Measurements from ENCODE around the gene TUBA8.
"Not testable (repeated sequence)": the region's sequence is repeated elsewhere in the genome, so short reads cannot be mapped to it uniquely, and the experiment has no call there.

TUBA8 gene

DNA sequence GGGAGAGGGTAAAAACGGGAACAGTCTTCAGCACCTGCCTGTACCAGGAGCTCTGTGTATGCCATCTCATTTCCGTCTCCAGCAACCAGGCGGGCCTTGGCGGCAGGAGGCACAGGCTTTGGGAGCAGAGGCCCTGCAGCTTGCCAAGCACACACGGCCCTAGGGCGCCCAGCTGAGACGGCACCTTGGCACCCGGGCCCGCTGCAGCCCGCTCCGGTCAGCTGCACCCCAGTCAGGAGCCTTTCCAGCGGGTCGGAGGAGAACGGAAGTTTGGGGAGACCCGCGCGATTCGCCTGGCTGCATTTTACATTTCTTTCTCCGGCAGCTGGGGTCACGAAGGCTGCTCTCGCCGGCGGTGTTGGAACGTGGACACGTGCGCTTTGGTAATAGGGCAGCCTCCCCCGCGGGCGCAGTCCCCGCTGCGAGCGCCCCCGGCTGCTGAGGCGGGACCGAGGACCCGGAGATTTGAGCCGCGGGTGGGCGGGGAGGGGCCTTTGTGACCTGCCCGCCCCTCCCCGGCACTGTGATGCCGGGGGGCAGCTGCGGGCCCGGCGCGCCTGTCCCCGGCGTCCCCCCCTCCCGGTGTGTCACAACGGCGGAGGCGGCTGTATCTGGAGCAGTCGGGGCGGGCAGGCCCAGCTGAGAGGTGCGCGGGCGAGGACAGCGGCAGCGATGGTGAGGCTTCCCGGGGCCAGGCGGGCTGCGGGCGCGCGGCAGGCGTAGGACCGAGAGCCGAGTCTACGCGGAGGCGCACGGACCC, at the start of gene TUBA8:
Gene TUBA8 (plus strand): TSS at position 616 of the 760 bp plus-strand sequence. CDS start 57 bp downstream, at position 673.
- DNase-seq (ENCODE audit: low spot score in 2 of 2) (peak in 1 of 2 donors; percentile 55), ATAC-seq (peak; percentile 68)
- Mint-ChIP-seq H3K36me3 (peaks cover 16% of the 10 kb centered on the region), H3K27ac (peak within 1 kb of the TSS; percentile 56), H3K9me3 (peaks cover 6% of the 10 kb centered on the region), H3K4me3 (peak within 1 kb of the TSS; percentile 64), H3K4me1 (peaks cover 53% of the 10 kb centered on the region)

DNA sequence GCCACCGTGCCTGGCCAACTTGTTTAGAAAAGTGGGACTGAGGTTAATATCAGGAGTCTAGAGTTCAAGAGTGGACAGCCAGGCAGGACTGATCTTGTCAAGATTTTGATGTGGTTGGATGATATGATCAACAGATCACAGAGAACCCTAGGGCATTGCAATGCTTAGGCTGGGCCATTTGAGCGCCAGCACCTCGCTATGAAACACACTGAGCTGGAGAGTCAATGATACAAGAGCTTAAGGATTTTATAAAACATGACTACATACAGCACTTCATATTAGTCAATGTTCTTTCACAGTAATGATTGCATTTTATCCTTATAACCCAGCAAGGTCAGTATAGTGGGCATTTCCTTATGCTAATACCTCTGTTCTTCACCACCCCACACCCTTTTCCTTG, 48.2 kb upstream of the TUBA8 start:
- DNase-seq (ENCODE audit: low spot score in 2 of 2) (no peak), ATAC-seq (no peak)
- no peak overlapping the region for H3K4me3 Mint-ChIP-seq
- no peaks in the 10 kb centered on the region for H3K9me3 Mint-ChIP-seq
- no peaks in the 10 kb centered on the region for H3K36me3 Mint-ChIP-seq
- H3K27ac Mint-ChIP-seq = no peak overlapping the region
- peaks cover 17% of the 10 kb centered on the region for H3K4me1 Mint-ChIP-seq

DNA sequence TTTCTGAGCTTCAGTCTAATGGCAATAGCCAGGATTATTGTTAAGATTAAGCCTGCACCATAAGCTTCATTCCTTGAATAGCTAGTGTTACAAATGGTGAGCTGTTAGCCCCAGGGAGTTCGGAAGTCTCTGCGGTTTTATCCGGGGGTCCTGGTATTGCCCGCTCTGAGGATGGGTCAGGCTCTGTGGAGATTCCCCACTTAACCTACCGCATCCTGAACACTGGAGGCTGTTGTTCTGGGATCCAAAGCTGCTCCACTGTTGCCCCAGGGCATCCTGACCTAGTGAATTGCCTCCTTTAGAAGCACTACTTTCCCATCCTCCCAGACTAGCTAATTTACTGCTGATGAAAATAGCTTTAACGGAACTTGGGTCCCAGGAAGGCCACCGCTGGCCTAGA, 47.3 kb upstream of the TUBA8 start:
- DNase-seq (ENCODE audit: low spot score in 2 of 2) (no peak), ATAC-seq (no peak)
- Mint-ChIP-seq H3K27ac (no peak overlapping the region), H3K36me3 (no peaks in the 10 kb centered on the region), H3K9me3 (no peaks in the 10 kb centered on the region), H3K4me1 (peaks cover 12% of the 10 kb centered on the region), H3K4me3 (no peak overlapping the region)

DNA sequence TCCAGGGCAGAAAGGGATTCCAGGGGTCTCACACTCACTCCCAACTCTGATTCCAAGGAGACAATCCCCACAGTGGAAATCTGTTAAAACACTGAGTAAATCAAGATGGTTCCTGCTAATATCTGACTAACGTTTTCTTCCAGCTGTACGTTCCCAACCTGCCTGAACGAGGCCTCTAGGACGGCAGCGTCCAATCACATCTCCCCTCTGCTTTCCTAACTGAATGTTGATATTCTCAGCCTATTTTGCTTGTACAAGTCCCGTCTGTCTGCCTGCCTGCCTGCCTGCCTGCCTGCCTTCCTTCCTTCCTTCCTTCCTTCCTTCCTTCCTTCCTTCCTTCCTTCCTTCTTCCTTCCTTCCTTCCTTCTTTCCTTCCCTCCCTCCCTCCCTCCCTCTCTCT, 46.9 kb upstream of the TUBA8 start:
- ATAC-seq; H3K9me3 Mint-ChIP-seq; DNase-seq (ENCODE audit: low spot score in 2 of 2); H3K36me3 Mint-ChIP-seq; H3K4me3 Mint-ChIP-seq; H3K27ac Mint-ChIP-seq: not testable (repeated sequence)
- H3K4me1 Mint-ChIP-seq = peaks cover 12% of the 10 kb centered on the region

DNA sequence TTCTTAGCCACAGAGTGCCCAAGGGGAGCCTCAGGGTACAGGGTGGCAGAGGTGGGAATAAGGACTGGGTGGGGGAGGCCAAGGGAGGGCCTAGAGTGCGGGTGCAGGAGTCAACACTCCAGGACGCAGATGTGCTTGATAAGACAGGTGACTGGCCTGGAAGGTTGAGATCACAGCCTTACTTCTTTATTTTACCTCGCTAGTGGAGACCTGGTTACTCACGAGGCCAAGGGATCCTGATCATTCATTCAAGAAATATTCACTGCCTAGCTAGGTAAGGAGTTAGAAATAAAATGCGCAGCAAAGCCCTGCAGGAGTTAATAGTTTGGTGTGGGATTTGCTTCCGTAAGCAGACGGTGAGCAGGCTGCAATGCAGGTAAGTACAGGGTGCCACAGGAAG, 46.0 kb upstream of the TUBA8 start:
- DNase-seq (ENCODE audit: low spot score in 2 of 2) (no peak), ATAC-seq (no peak)
- no peaks in the 10 kb centered on the region for H3K36me3 Mint-ChIP-seq
- H3K4me3 Mint-ChIP-seq = no peak overlapping the region
- no peak overlapping the region for H3K27ac Mint-ChIP-seq
- H3K4me1 Mint-ChIP-seq = peaks cover 6% of the 10 kb centered on the region
- H3K9me3 Mint-ChIP-seq = no peaks in the 10 kb centered on the region

DNA sequence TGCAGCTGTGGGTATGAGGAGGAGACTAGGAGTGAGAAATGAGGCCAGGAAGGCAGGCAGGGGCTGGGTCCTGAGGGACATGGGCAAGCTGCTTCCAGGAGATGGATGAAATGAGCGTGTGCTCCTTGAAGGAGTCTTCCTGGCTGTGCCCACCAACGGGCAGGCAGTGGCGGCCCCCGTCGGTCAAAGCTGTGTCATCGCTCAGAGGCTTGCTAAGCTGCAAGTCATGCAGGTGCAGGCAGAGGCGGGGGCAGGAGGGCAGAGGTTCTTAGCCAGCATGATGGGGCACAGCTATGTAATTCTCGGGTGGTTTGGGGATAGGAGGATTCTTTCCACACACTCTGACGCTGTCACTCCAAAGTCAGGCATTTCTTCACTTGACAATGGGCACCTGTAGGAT, 45.4 kb upstream of the TUBA8 start:
- no peak for ATAC-seq
- no peak for DNase-seq (ENCODE audit: low spot score in 2 of 2)
- H3K27ac Mint-ChIP-seq = no peak overlapping the region
- no peak overlapping the region for H3K4me3 Mint-ChIP-seq
- no peaks in the 10 kb centered on the region for H3K36me3 Mint-ChIP-seq
- no peaks in the 10 kb centered on the region for H3K9me3 Mint-ChIP-seq
- H3K4me1 Mint-ChIP-seq = peaks cover 6% of the 10 kb centered on the region

DNA sequence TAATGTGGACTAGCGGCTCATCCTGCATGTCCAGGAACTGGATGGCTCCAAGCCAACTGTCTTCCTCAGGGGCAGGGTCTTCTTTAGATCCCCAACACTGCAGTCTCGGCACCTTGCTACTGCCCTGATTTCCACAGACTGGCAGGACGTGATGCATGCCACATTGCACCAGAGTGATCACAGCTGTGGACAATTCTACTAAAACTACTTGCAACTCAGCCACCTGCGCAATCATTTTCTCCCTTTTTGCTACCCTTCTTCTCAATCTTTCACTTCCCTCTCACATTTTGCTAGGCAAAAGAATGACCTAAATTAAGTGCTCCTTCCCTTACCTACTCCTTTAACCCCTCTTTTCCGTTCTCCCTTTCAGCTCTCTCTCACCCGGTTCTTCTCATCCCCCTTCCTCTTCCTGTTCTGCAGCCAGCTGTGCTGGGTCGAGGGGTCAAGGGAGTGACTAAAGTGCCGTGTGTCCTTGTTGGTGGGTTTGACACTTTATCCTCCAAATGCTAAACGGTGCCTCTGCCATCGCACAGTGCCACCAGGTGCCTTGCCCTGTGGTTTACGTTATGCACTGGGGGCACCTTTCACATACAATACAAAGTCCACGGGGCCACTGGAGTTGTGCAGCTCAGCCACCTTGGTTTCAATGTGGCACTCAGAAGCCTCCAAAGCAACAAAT, 44.3 kb upstream of the TUBA8 start:
- H3K36me3 Mint-ChIP-seq = no peaks in the 10 kb centered on the region
- no peaks in the 10 kb centered on the region for H3K9me3 Mint-ChIP-seq
- H3K4me1 Mint-ChIP-seq = peaks cover 6% of the 10 kb centered on the region
- no peak overlapping the region for H3K27ac Mint-ChIP-seq
- ATAC-seq (no peak), DNase-seq (ENCODE audit: low spot score in 2 of 2) (no peak)
- no peak overlapping the region for H3K4me3 Mint-ChIP-seq

DNA sequence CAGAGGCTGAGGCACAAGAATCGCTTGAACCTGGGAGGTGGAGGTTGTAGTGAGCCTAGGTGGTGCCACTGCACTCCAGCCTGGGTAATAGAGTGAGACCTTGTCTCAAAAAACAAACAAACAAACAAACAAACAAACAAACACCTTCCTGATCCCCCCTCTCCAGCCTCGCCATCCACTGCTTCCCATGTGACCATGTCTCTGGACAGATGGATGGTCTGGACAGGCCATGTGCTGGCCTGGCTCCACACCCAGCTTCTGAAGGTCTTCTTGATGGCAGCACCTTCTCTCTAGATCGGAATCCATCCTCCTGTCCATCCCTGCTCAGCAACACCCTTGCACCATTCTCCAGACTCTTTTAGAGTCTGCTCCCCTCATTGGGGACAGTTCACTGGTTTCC, 43.5 kb upstream of the TUBA8 start:
- H3K36me3 Mint-ChIP-seq = no peaks in the 10 kb centered on the region
- no peak for DNase-seq (ENCODE audit: low spot score in 2 of 2)
- H3K27ac Mint-ChIP-seq = no peak overlapping the region
- H3K4me1 Mint-ChIP-seq = peaks cover 6% of the 10 kb centered on the region
- no peaks in the 10 kb centered on the region for H3K9me3 Mint-ChIP-seq
- no peak overlapping the region for H3K4me3 Mint-ChIP-seq
- ATAC-seq = no peak

DNA sequence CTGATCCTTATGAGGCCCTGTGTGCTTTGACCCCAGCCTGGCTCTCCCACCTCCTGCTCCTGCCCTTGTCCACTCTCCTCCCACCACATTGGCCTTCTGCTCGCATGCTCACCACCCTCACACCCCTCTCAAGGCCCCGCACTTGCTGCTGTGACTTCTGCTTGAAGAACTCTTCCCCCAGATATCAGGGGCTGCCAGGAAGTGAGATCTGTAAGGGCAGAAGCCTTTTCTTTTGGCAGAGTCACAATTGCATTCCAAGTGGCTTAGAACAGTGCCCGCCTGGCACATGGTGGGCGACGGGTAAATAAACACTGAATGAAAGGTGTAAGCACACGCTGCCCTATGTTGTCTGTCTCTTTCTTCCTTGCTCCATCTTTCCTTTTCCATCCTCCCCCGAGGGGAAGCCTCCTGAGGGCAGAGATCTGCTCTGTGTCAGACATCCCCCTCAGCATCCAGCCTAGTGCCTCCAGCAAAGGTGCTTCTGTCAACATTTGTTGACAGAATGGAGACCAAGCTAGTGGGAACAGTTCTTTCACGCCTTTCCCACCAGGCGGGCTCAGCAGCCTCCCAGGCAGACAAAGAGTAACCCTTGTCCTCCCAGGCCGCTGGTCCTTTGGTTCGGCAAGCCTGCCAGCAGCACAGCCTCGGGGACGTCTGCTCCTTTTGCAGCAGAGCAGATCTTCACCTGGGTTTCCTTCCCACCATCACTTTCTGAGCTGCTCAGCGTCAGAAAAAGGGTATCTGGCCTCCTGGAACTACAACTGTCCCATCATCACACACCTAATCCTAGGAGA, 42.9 kb upstream of the TUBA8 start:
- ATAC-seq (no peak), DNase-seq (ENCODE audit: low spot score in 2 of 2) (no peak)
- Mint-ChIP-seq H3K36me3 (no peaks in the 10 kb centered on the region), H3K27ac (no peak overlapping the region), H3K4me1 (peaks cover 6% of the 10 kb centered on the region), H3K4me3 (no peak overlapping the region), H3K9me3 (no peaks in the 10 kb centered on the region)

DNA sequence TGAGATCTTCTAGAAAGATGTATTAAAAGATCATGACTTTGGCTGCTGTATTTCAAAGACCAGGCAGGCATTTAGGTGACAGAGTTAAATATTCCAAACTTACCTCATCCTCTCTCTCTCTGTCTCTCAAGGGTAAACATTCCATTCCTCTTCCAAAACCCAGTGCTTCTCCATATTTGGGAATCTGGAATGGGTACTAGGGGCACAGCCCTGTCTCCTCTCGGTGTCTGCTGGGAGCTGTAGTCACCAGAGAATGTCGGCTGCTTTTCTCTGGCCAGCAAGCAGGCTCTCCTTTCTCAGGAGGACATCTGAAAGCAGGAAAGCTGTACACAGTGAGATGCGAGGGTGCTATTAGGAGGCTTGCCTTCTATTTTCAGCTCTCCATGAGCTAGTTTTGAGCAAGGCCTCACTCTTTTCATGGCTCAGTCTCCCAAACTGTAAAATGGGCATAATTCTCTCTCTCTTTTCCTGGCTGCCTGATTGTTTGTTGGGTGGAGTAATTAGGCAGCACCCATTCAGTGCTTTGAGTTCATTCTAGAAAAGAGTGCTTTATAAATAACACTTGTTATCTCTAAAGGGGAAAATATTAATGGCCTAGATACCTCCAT, 42.1 kb upstream of the TUBA8 start:
- no peaks in the 10 kb centered on the region for H3K36me3 Mint-ChIP-seq
- DNase-seq (ENCODE audit: low spot score in 2 of 2) (no peak), ATAC-seq (no peak)
- H3K4me1 Mint-ChIP-seq = peaks cover 6% of the 10 kb centered on the region
- H3K27ac Mint-ChIP-seq = no peak overlapping the region
- no peaks in the 10 kb centered on the region for H3K9me3 Mint-ChIP-seq
- H3K4me3 Mint-ChIP-seq = no peak overlapping the region

DNA sequence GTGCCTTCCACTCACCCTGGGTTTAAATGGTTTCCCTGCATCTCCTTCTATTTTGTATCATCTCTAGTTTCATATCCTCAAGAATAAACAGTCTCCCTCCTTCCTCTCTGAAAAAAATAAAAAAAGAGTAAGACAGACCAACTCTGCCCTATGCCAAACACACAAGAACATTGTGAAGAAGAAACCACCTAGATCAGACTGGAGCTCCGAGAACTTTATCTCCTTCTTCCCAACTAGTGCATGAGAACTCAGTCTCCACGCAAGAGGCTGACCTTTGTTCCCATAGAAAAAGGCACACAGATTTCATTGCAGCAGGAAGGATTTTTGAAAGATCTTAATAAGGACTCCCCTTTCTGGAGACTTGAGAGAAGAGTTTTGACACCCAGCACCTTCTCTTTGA, 41.6 kb upstream of the TUBA8 start:
- no peak for DNase-seq (ENCODE audit: low spot score in 2 of 2)
- no peak overlapping the region for H3K27ac Mint-ChIP-seq
- peaks cover 6% of the 10 kb centered on the region for H3K4me1 Mint-ChIP-seq
- ATAC-seq = no peak
- H3K36me3 Mint-ChIP-seq = no peaks in the 10 kb centered on the region
- H3K9me3 Mint-ChIP-seq = no peaks in the 10 kb centered on the region
- H3K4me3 Mint-ChIP-seq = no peak overlapping the region

DNA sequence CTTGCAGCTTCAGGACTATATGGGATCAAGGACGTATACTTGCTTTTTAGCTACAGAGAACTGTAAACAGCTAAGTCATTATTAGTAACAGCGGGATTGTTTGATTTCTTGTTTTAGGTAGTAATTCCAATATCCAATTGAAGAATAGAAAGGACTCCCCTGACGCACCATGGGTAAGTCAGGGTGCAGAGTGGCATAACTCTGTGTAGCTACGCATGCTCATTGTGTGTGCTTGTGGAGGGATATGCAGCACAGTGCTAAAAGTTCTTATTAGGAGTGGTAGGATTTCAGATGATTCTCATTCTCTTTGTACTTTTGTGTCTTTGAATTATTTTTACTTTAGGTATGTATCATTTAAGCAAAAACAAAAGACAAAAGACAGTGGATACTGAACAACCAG, 40.6 kb upstream of the TUBA8 start:
- Mint-ChIP-seq H3K27ac (no peak overlapping the region), H3K4me1 (peaks cover 6% of the 10 kb centered on the region), H3K36me3 (no peaks in the 10 kb centered on the region), H3K4me3 (no peak overlapping the region), H3K9me3 (no peaks in the 10 kb centered on the region)
- DNase-seq (ENCODE audit: low spot score in 2 of 2) (no peak), ATAC-seq (no peak)

DNA sequence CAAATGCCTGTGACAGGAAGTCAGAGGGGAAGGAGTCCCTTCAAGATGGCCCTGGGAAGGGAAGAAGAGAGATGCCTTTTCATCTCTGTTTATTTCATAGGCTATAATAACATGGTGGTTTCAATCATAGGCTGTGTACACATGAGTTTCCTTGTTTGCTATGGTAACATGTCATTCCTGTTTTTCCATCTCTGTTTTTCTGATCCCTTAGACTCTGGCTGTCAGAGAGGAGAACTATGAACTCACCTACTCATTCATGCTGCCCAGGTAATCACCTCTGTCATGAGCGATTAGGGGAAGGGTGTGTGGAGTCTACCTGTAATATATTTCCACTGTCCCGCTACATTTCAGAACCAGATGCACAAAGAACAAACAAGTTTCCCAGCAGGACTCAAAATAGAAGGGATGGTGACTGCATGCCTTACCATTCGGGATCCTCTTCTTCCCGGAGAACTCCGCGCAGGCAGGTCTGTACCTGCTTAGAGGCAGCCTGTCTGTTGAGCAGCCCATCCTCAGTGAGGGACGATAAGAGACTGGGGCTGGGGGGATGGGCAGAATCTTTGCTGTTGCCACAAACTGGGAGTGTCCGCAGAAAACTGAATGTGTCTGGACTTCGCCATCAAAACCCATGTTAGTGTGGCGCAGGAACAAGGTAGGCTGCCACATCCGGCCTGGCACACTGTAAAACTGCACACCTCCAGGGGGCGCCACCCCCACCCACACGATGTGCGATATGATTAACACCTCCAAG, 39.9 kb upstream of the TUBA8 start:
- ATAC-seq = no peak
- Mint-ChIP-seq H3K27ac (no peak overlapping the region), H3K4me1 (peaks cover 6% of the 10 kb centered on the region), H3K4me3 (no peak overlapping the region), H3K9me3 (no peaks in the 10 kb centered on the region), H3K36me3 (no peaks in the 10 kb centered on the region)
- no peak for DNase-seq (ENCODE audit: low spot score in 2 of 2)

DNA sequence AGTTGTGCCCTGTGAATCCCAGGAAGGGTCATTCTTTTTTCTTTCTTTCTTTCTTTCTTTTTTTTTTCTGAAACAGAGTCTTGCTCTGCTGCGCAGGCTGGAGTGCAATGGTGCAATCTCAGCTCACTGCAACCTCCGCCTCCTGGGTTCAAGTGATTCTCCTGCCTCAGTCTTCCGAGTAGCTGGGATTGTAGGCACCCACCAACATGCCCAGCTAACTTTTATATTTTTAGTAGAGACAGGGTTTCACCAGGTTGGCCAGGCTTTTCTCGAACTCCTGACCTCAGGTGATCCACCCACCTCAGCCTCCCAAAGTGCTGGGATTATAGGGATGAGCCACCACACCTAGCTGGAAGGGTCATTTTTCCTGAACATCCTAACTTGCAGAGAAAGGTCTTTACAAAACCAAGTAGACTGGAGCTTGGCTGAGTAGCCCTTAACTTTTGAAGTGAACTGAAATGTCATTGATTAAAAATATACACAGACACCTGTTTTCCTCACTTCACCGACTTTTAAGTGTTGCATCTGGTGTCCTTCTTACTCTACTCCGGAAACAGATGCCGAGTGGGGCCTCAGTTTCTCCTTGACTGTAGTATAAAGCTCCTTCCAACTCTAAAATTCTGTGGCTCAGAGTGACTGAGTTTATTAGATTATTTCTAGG, 39.2 kb upstream of the TUBA8 start:
- not testable (repeated sequence) for H3K4me1 Mint-ChIP-seq; H3K9me3 Mint-ChIP-seq; H3K27ac Mint-ChIP-seq; DNase-seq (ENCODE audit: low spot score in 2 of 2); ATAC-seq; H3K4me3 Mint-ChIP-seq; H3K36me3 Mint-ChIP-seq

Measured in stimulated activated effector memory CD8-positive, alpha-beta T cell treated with anti-CD3 and anti-CD28 coated beads, Interleukin-12 subunit alpha, Interleukin-12 subunit beta, amount 100 ng/mL, for 72 hours (primary cell).